ES-I3 (cell line): ENCODE results near the gene NME3.
"Not testable (repeated sequence)": the region's sequence is repeated elsewhere in the genome, so short reads cannot be mapped to it uniquely, and the experiment has no call there.

Source experiments
- H3K36me3 ChIP-seq: 2 replicates; pipeline ENCODE4 v1.6.1; 2013; ENCODE audit warnings: mild to moderate bottlenecking, low read length, control low read depth, moderate library complexity; ENCODE audit not compliant: insufficient read depth
- H3K4me1 ChIP-seq: 2 replicates; pipeline ENCODE4 v1.6.1; 2013; ENCODE audit warnings: mild to moderate bottlenecking, control low read depth, low read length; ENCODE audit not compliant: insufficient read depth
- H3K9ac ChIP-seq: 2 replicates; pipeline ENCODE4 v1.6.1; 2013; ENCODE audit warnings: low read depth, mild to moderate bottlenecking, low read length, moderate library complexity
- H3K9me3 ChIP-seq: 2 replicates; pipeline ENCODE4 v1.6.1; 2013; ENCODE audit warnings: mild to moderate bottlenecking, low read length, moderate library complexity; ENCODE audit not compliant: control insufficient read depth, insufficient read depth

Gene NME3

GRCh38 chr16:1809281-1809801 lies 38.0 kb upstream of the NME3 start:
- peaks cover 3% of the 10 kb centered on the region; the same call in 1 of the 2 replicates for H3K36me3 ChIP-seq
- H3K4me1 ChIP-seq: no peaks in the 10 kb centered on the region
- H3K9ac ChIP-seq: no peak overlapping the region
- H3K9me3 ChIP-seq: no peaks in the 10 kb centered on the region

GRCh38 chr16:1808691-1809090 lies 37.3 kb upstream of the NME3 start:
- Histone ChIP-seq H3K36me3 (peaks cover 3% of the 10 kb centered on the region; the same call in 1 of the 2 replicates), H3K9ac (no peak overlapping the region), H3K4me1 (no peaks in the 10 kb centered on the region), H3K9me3 (no peaks in the 10 kb centered on the region)

- Histone ChIP-seq H3K4me1 (no peaks in the 10 kb centered on the region), H3K9me3 (no peaks in the 10 kb centered on the region), H3K9ac (no peak overlapping the region), H3K36me3 (peaks cover 3% of the 10 kb centered on the region; the same call in 1 of the 2 replicates)
These were observed 36.3 kb upstream of the NME3 start for GRCh38 chr16:1807626-1808025.

- no peak overlapping the region for H3K9ac ChIP-seq
- no peaks in the 10 kb centered on the region for H3K36me3 ChIP-seq
- H3K4me1 ChIP-seq: no peaks in the 10 kb centered on the region
- H3K9me3 ChIP-seq: peaks cover 3% of the 10 kb centered on the region
These were observed 29.4 kb upstream of the NME3 start for GRCh38 chr16:1800701-1801100.

- H3K9ac ChIP-seq, H3K4me1 ChIP-seq, H3K9me3 ChIP-seq, H3K36me3 ChIP-seq: not testable (repeated sequence)
These were observed 27.9 kb upstream of the NME3 start for GRCh38 chr16:1799263-1799662.

GRCh38 chr16:1794908-1795666 lies 23.7 kb upstream of the NME3 start:
- Histone ChIP-seq H3K9ac (no peak overlapping the region), H3K4me1 (no peaks in the 10 kb centered on the region), H3K36me3 (no peaks in the 10 kb centered on the region), H3K9me3 (peaks cover 3% of the 10 kb centered on the region)

- H3K9ac ChIP-seq: no peak overlapping the region
- H3K36me3 ChIP-seq: no peaks in the 10 kb centered on the region
- H3K9me3 ChIP-seq: peaks cover 3% of the 10 kb centered on the region
- H3K4me1 ChIP-seq: no peaks in the 10 kb centered on the region
These were observed 23.0 kb upstream of the NME3 start for GRCh38 chr16:1794221-1794871.

GRCh38 chr16:1793578-1794220 lies 22.4 kb upstream of the NME3 start, which contains the start of gene IGFALS:
IGFALS (minus strand) TSS chr16:1793705; CDS start chr16:1793652, 53 bp downstream.
- Histone ChIP-seq H3K4me1 (no peaks in the 10 kb centered on the region), H3K9ac (no peak within 1 kb of the TSS), H3K36me3 (no peaks in the 10 kb centered on the region), H3K9me3 (peaks cover 3% of the 10 kb centered on the region)

GRCh38 chr16:1792836-1793577 lies 21.7 kb upstream of the NME3 start:
- Histone ChIP-seq H3K9me3 (peaks cover 2% of the 10 kb centered on the region), H3K36me3 (no peaks in the 10 kb centered on the region), H3K4me1 (no peaks in the 10 kb centered on the region), H3K9ac (no peak overlapping the region)

- H3K36me3 ChIP-seq: no peaks in the 10 kb centered on the region
- H3K9ac ChIP-seq: no peak overlapping the region
- H3K9me3 ChIP-seq: no peaks in the 10 kb centered on the region
- H3K4me1 ChIP-seq: no peaks in the 10 kb centered on the region
These were observed 20.8 kb upstream of the NME3 start for GRCh38 chr16:1791943-1792812.

- Histone ChIP-seq H3K36me3 (no peaks in the 10 kb centered on the region), H3K9me3 (no peaks in the 10 kb centered on the region), H3K9ac (no peak overlapping the region), H3K4me1 (no peaks in the 10 kb centered on the region)
These were observed 20.1 kb upstream of the NME3 start for GRCh38 chr16:1791256-1791942.

GRCh38 chr16:1790611-1791255 lies 19.4 kb upstream of the NME3 start:
- Histone ChIP-seq H3K36me3 (no peaks in the 10 kb centered on the region), H3K9ac (no peak overlapping the region), H3K9me3 (no peaks in the 10 kb centered on the region), H3K4me1 (no peaks in the 10 kb centered on the region)

- H3K4me1 ChIP-seq: no peaks in the 10 kb centered on the region
- no peaks in the 10 kb centered on the region for H3K36me3 ChIP-seq
- no peaks in the 10 kb centered on the region for H3K9me3 ChIP-seq
- no peak overlapping the region for H3K9ac ChIP-seq
These were observed 18.9 kb upstream of the NME3 start for GRCh38 chr16:1790261-1790610.
